ENCODE measurements around the gene STN1.

DNA sequence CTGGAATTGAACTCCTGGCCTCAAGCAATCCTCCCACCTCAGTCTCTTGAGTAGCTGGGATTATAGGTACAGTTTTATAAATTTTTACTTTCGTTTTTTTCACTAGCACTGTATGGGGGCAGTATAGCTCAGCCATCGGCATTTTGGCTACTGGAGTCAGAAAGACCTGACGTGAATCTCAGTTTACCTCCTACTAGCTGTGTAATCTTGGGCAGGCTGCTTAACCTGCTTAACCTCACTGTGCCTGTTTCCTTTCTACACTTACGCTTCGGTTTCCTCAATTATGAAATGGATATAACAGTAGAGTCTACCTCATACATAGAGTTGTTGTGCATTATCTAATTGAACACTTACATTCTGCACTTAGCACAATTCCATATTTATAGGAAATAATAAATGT, 16.7 kb downstream of the STN1 start:
- TF ChIP-seq, protein P1, sequence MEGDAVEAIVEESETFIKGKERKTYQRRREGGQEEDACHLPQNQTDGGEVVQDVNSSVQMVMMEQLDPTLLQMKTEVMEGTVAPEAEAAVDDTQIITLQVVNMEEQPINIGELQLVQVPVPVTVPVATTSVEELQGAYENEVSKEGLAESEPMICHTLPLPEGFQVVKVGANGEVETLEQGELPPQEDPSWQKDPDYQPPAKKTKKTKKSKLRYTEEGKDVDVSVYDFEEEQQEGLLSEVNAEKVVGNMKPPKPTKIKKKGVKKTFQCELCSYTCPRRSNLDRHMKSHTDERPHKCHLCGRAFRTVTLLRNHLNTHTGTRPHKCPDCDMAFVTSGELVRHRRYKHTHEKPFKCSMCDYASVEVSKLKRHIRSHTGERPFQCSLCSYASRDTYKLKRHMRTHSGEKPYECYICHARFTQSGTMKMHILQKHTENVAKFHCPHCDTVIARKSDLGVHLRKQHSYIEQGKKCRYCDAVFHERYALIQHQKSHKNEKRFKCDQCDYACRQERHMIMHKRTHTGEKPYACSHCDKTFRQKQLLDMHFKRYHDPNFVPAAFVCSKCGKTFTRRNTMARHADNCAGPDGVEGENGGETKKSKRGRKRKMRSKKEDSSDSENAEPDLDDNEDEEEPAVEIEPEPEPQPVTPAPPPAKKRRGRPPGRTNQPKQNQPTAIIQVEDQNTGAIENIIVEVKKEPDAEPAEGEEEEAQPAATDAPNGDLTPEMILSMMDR (IDR thresholded peaks at IDR 0.05) = no peak
- no peak for TF ChIP-seq POLR2A (IDR thresholded peaks at IDR 0.05)
